B cell (primary cell): ENCODE data around the gene CDYL. TPM values are rescaled to one million over a fixed set of nuclear protein-coding genes. Genes with fewer than 3 reads are reported as not detected.

ENCODE experiments used
- ATAC-seq: fragments of 200-7000 bp; cut with Tn5 transposase; one replicate; pipeline ENCODE4 v1.10.0; 2021; ENCODE audit warnings: low read depth, mild to moderate bottlenecking, moderate number of reproducible peaks, moderate library complexity
- CTCF ChIA-PET: fragments of 350-600 bp; sonication (Branson Sonifier 250); formaldehyde crosslinking; loops from one replicate; lab custom pipeline; 2021; ENCODE audit warnings: antibody characterized with exemption, inconsistent platforms; lab: Charles Lee
- POLR2A ChIA-PET: fragments of 350-600 bp; sonication (Branson Sonifier 250); formaldehyde crosslinking; loops from one replicate; lab custom pipeline; 2021; ENCODE audit warnings: antibody characterized with exemption; lab: Charles Lee
- DNase-seq: peaks from one replicate; pipeline ENCODE4 v3.0.0; 2013
- H2AFZ ChIP-seq: 2 replicates; pipeline ENCODE4 v1.6.1; 2012; ENCODE audit warnings: mild to moderate bottlenecking, low read depth, low read length; ENCODE audit not compliant: insufficient read depth, poor library complexity, severe bottlenecking
- H3K27ac ChIP-seq, 2 donors: 1 replicate in 1 of 2; 2 replicates in 1 of 2; pipeline ENCODE4 v1.5.1; 2012 to 2013; ENCODE audit warnings: low read length in 2 of 2, mild to moderate bottlenecking in 2 of 2, moderate library complexity in 1 of 2
- H3K27me3 ChIP-seq, 4 experiments: fragments of 200-600 bp in 1 of 4; sonication (generic) in 1 of 4; replicated peaks in 1 of 4; 1 replicate in 2 of 4; 2 replicates in 2 of 4; pipeline versions ENCODE4 v1.6.1 to v1.7.0; 2013 to 2016; ENCODE audit warnings: low read length in 3 of 4, mild to moderate bottlenecking in 2 of 4, mixed read lengths in 1 of 4, moderate library complexity in 1 of 4; ENCODE audit not compliant: insufficient read depth in 4 of 4, control insufficient read depth in 3 of 4; ENCODE audit errors: control extremely low read depth in 1 of 4
- H3K36me3 ChIP-seq, 2 experiments: replicated peaks in 1 of 2; 1 replicate in 1 of 2; 2 replicates in 1 of 2; pipeline versions ENCODE4 v1.6.1 to v1.7.1; 2013; ENCODE audit warnings: low read length in 1 of 2; ENCODE audit not compliant: insufficient read depth in 2 of 2, control insufficient read depth in 1 of 2; ENCODE audit errors: control extremely low read depth in 1 of 2, extremely low read depth in 1 of 2
- H3K4me1 ChIP-seq, 2 donors: fragments of 200-600 bp in 1 of 2; sonication (generic) in 1 of 2; 1 replicate in 1 of 2; 2 replicates in 1 of 2; pipeline versions ENCODE4 v1.5.1 to v1.6.1; 2013 to 2017; ENCODE audit warnings: low read length in 2 of 2; ENCODE audit not compliant: control insufficient read depth in 2 of 2, insufficient read depth in 2 of 2
- H3K4me2 ChIP-seq: replicated peaks from 2 replicates; pipeline ENCODE3; 2012; ENCODE audit warnings: mild to moderate bottlenecking, low read depth, low read length; ENCODE audit not compliant: poor library complexity, severe bottlenecking
- H3K4me3 ChIP-seq, 5 experiments: fragments of 200-600 bp in 1 of 5; sonication (generic) in 1 of 5; 1 replicate in 3 of 5; 2 replicates in 2 of 5; pipeline versions ENCODE4 v1.5.1 to v1.7.0; 2011 to 2016; ENCODE audit warnings: low read length in 4 of 5, mild to moderate bottlenecking in 4 of 5, low read depth in 2 of 5, control low read depth in 1 of 5, moderate library complexity in 1 of 5; ENCODE audit not compliant: insufficient read depth in 1 of 5; ENCODE audit errors: control extremely low read depth in 1 of 5, extremely low read depth in 1 of 5
- H3K79me2 ChIP-seq: fragments of 200-600 bp; sonication (generic); one replicate; pipeline ENCODE4 v1.6.0; 2016; ENCODE audit warnings: low read length; ENCODE audit not compliant: control insufficient read depth, insufficient read depth
- H3K9ac ChIP-seq: fragments of 200-600 bp; sonication (generic); 2 replicates; pipeline ENCODE4 v1.6.1; 2017; ENCODE audit warnings: mild to moderate bottlenecking, low read length, moderate library complexity
- H3K9me3 ChIP-seq, 3 donors: one replicate each; pipeline versions ENCODE4 v1.6.1 to v1.7.1; 2013; ENCODE audit warnings: low read length in 2 of 3; ENCODE audit not compliant: control insufficient read depth in 2 of 3, insufficient read depth in 1 of 3; ENCODE audit errors: control extremely low read depth in 1 of 3
- H4K20me1 ChIP-seq: 2 replicates; pipeline ENCODE4 v1.6.0; 2012; ENCODE audit warnings: mild to moderate bottlenecking, low read length; ENCODE audit not compliant: insufficient read depth, control insufficient read depth, poor library complexity, severe bottlenecking
- H3K27ac Mint-ChIP-seq: one replicate; pipeline ENCODE4 v1.8.0; 2021; ENCODE audit warnings: mixed read lengths
- H3K27me3 Mint-ChIP-seq: one replicate; pipeline ENCODE4 v1.8.0; 2021; ENCODE audit warnings: mixed read lengths
- H3K4me1 Mint-ChIP-seq: one replicate; pipeline ENCODE4 v1.8.0; 2021; ENCODE audit warnings: mixed read lengths
- H3K4me3 Mint-ChIP-seq: one replicate; pipeline ENCODE4 v1.8.0; 2021; ENCODE audit warnings: mixed read lengths
- H3K9me3 Mint-ChIP-seq: one replicate; pipeline ENCODE4 v1.8.0; 2022; ENCODE audit warnings: mixed read lengths; ENCODE audit not compliant: insufficient read depth
- CTCF ChIP-seq: fragments of 200-600 bp; IDR thresholded peaks from one replicate; pipeline ENCODE4 v1.8.0; 2022; ENCODE audit warnings: antibody characterized with exemption, mild to moderate bottlenecking
- EZH2 ChIP-seq: IDR thresholded peaks from 2 replicates; pipeline ENCODE4 v1.6.1; 2012; ENCODE audit warnings: borderline replicate concordance, low read depth, mild to moderate bottlenecking, moderate library complexity, low read length; ENCODE audit not compliant: insufficient read depth, poor library complexity, severe bottlenecking
- WGBS: methylation state at CpG from one replicate; pipeline ENCODE4 v1.1.5; 2013; ENCODE audit warnings: missing lambda C conversion rate; ENCODE audit not compliant: insufficient coverage; 5-methylcytosine and 5-hydroxymethylcytosine counted together
- intact Hi-C: fragments of 100-400 bp; cut with micrococcal nuclease; formaldehyde crosslinking; loops from one replicate; pipeline ENCODE4 v1.10.0; 2022
- polyA plus RNA-seq: library from polyadenylated mRNA; depleted of rRNA; stranded (reverse); fragments of >200 nt; gene quantifications from 2 replicates; pipeline ENCODE4 v1.2.3, GENCODE V29; 2012
- total RNA-seq, 2 donors: library from RNA; stranded (reverse); fragments of 120-200 nt in 1 of 2; gene quantifications; 1 replicate in 1 of 2; 2 replicates in 1 of 2; pipeline versions ENCODE4 v1.2.3 to v1.2.4, GENCODE V29; 2013 to 2022

The CDYL gene
- total and polyA plus RNA-seq, 2 donors (not counting 1 experiment from before 2014, with no cell fraction given), result 15.6 to 63.0 TPM

- WGBS, result 97% methylated on average over 3 of the region's 4 CpGs
- no peak for ATAC-seq
- H4K20me1 ChIP-seq, result no peaks in the 10 kb centered on the region
- no peak overlapping the region for H3K4me2 ChIP-seq
- no peaks in the 10 kb centered on the region for H3K9me3 Mint-ChIP-seq
- no peak overlapping the region for H3K27ac Mint-ChIP-seq
- H3K36me3 ChIP-seq, result no peaks in the 10 kb centered on the region
- peaks cover 0 to 4% (median 2%) of the 10 kb centered on the region in 4 experiments for H3K27me3 ChIP-seq
- no peak overlapping the region for H3K27ac ChIP-seq
- CTCF ChIA-PET, result interaction anchor here (0.8 kb wide), 1 partner anchor 199 kb away, joined by 4 read pairs; no protein-coding TSS in a partner anchor
- no peaks in the 10 kb centered on the region for H3K79me2 ChIP-seq
- peaks cover 18% of the 10 kb centered on the region for H3K27me3 Mint-ChIP-seq
- H3K4me3 ChIP-seq, result no peak overlapping the region
- no peaks in the 10 kb centered on the region for H3K4me1 ChIP-seq
- POLR2A ChIA-PET, result no interaction called here
- H3K9ac ChIP-seq, result no peak overlapping the region
- intact Hi-C loops, result no loop called here
- peaks cover 1% of the 10 kb centered on the region for H3K4me1 Mint-ChIP-seq
- no peak overlapping the region for H2AFZ ChIP-seq
- H3K9me3 ChIP-seq, result no peaks in the 10 kb centered on the region
- no peak for DNase-seq
- no peak overlapping the region for H3K4me3 Mint-ChIP-seq
- TF ChIP-seq CTCF (no peak), EZH2 (no peak)
These were observed 47.8 kb upstream of the CDYL start for GRCh38 chr6:4728436-4728769.

GRCh38 chr6:4728926-4729325 is 47.3 kb upstream of the CDYL start:
- no peak for ATAC-seq
- H3K27me3 ChIP-seq, result peaks cover 0 to 4% (median 0%) of the 10 kb centered on the region in 4 experiments
- ChIA-PET CTCF (no interaction called here), POLR2A (no interaction called here)
- H3K4me2 ChIP-seq, result no peak overlapping the region
- DNase-seq, result no peak
- Mint-ChIP-seq H3K9me3 (no peaks in the 10 kb centered on the region), H3K27ac (no peak overlapping the region), H3K4me3 (no peak overlapping the region), H3K4me1 (peaks cover 1% of the 10 kb centered on the region), H3K27me3 (peaks cover 18% of the 10 kb centered on the region)
- H3K9me3 ChIP-seq, result no peaks in the 10 kb centered on the region
- no peak for TF ChIP-seq CTCF
- 96% methylated on average over 2 of the region's 2 CpGs for WGBS
- no peak overlapping the region for H2AFZ ChIP-seq
- no peaks in the 10 kb centered on the region for H3K36me3 ChIP-seq
- no peaks in the 10 kb centered on the region for H3K4me1 ChIP-seq
- no peaks in the 10 kb centered on the region for H4K20me1 ChIP-seq
- H3K9ac ChIP-seq, result no peak overlapping the region
- H3K4me3 ChIP-seq, result no peak overlapping the region
- no peak overlapping the region for H3K27ac ChIP-seq
- intact Hi-C loops, result no loop called here
- H3K79me2 ChIP-seq, result no peaks in the 10 kb centered on the region
